Right cardiac atrium (tissue), 5 donors: ENCODE data around the gene HTR3B. TPM values are rescaled to one million over a fixed set of nuclear protein-coding genes. Genes with fewer than 3 reads are reported as not detected.

ENCODE experiments used
- ATAC-seq, 2 donors: fragments of 200-7000 bp; cut with Tn5 transposase; one replicate each; pipeline versions ENCODE4 v1.8.0 to v1.9.1; 2020; ENCODE audit warnings: moderate library complexity in 2 of 2, mild to moderate bottlenecking in 1 of 2
- DNase-seq, 3 donors: peaks; one replicate each; pipeline ENCODE4 v3.0.0-alpha.2; 2020
- H3K27ac ChIP-seq: one replicate; pipeline ENCODE4 v1.5.1; 2013; ENCODE audit warnings: mild to moderate bottlenecking, low read length, control low read depth, moderate library complexity
- H3K27me3 ChIP-seq: one replicate; pipeline ENCODE4 v1.6.1; 2013; ENCODE audit not compliant: control insufficient read depth, insufficient read depth
- H3K4me1 ChIP-seq: one replicate; pipeline ENCODE4 v1.6.1; 2013; ENCODE audit warnings: low read length; ENCODE audit not compliant: control insufficient read depth, insufficient read depth
- H3K4me3 ChIP-seq: one replicate; pipeline ENCODE4 v1.5.1; 2013; ENCODE audit warnings: low read length, control low read depth
- H3K9me3 ChIP-seq: one replicate; pipeline ENCODE4 v1.6.1; 2013; ENCODE audit warnings: low read length; ENCODE audit not compliant: control insufficient read depth
- WGBS: extraction: QIAGEN DNeasy Blood & Tissue Kit; methylation state at CpG from one replicate; pipeline ENCODE4 v1.1.7; 2013; 5-methylcytosine and 5-hydroxymethylcytosine counted together
- intact Hi-C, 4 donors: fragments of 100-400 bp; cut with DNase I; formaldehyde crosslinking; loops; one replicate each; pipeline versions ENCODE4 v1.11.0 to v1.14.0; 2022 to 2023
- polyA plus RNA-seq: library from polyadenylated mRNA; stranded (reverse); fragments of 200-250 nt; gene quantifications from one replicate; pipeline ENCODE4 v1.2.3, GENCODE V29; 2013
- total RNA-seq, 4 donors: library from RNA; stranded (reverse); fragmentation: NEBNext Ultra II Directional; extraction: Animal tissue kit (Norgen Biotek cat#: 25700); gene quantifications; one replicate each; pipeline ENCODE4 v1.2.1, GENCODE V29; 2021
- donor health status: healthy with polysubstance abuse.
- donor health status: DM: no; HTN: yes; CAD: no.
- donor health status: DM: no; HTN: no; CAD: no.
- donor health status: DM: no; HTN: yes; CAD: no; lungs with severe emphysema.
- donor health status: DM: yes; HTN: yes; CAD: no.

The HTR3B gene
- total and polyA plus RNA-seq, 5 donors = not detected

DNA sequence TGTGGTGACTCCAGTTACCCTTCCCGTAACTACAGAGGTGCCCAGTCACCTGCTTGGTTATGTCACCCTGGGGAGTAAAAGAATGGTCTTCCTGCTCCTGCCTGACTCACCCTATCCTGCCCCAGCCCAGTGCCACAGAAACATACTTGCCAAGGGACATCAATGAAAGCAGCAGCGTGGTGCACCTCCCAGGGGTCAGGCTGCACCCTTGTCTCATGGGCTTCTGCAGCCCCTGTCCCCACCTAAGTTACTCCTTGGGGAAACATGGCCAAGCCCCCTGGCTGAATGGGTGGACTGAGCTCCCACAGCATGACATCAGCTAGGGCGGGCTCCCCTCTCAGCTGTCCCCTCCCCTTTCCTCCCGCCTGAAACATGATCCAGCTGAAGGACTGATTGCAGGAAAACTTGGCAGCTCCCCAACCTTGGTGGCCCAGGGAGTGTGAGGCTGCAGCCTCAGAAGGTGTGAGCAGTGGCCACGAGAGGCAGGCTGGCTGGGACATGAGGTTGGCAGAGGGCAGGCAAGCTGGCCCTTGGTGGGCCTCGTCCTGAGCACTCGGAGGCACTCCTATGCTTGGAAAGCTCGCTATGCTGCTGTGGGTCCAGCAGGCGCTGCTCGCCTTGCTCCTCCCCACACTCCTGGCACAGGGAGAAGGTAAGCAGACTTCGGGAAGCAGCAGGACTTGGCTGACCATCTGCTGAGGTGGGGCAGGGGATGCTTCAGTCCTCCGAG lies 70.3 kb downstream of the HTR3B start, which contains the start of gene HTR3A:
Gene HTR3A, plus strand, starts transcription at position 368 of the 730 bp plus-strand sequence. Its CDS starts 218 bp downstream, at position 586.
- 16% methylated on average over 12 of the region's 12 CpGs for WGBS
- Histone ChIP-seq H3K27me3 (no peaks in the 10 kb centered on the region), H3K27ac (no peak within 1 kb of the TSS), H3K4me3 (no peak within 1 kb of the TSS), H3K9me3 (no peaks in the 10 kb centered on the region), H3K4me1 (peaks cover 7% of the 10 kb centered on the region)
- intact Hi-C loops = no loop called here
- peak; percentile 91 to 94 for ATAC-seq
- peak; percentile 81 to 88 (median 88) for DNase-seq

DNA sequence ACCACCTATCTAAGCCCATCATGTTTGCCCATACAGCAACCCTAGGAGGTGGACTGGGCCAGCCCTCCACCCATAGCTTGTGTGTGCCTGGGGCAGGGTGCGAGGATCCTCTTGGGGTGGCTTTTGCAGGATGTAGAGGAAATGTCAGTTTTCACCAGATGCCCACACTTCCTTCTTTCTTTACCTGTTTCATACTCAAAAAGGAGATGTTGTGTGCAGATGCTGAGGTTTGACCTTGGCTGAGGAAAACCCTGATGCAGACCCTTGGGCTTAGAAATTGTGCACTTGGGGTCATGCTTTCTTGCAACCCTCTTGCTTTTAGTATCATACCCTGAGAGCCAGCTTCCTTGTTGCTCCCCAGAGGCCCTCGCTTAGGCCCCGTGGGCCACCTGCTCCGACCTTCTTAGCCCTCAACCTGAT lies 72.5 kb downstream of the HTR3B start:
- WGBS = 73% methylated on average over 4 of the region's 4 CpGs
- Histone ChIP-seq H3K4me3 (no peak overlapping the region), H3K9me3 (no peaks in the 10 kb centered on the region), H3K27ac (no peak overlapping the region), H3K4me1 (peaks cover 7% of the 10 kb centered on the region), H3K27me3 (no peaks in the 10 kb centered on the region)
- DNase-seq (no peak), ATAC-seq (no peak)
- intact Hi-C loops = no loop called here

DNA sequence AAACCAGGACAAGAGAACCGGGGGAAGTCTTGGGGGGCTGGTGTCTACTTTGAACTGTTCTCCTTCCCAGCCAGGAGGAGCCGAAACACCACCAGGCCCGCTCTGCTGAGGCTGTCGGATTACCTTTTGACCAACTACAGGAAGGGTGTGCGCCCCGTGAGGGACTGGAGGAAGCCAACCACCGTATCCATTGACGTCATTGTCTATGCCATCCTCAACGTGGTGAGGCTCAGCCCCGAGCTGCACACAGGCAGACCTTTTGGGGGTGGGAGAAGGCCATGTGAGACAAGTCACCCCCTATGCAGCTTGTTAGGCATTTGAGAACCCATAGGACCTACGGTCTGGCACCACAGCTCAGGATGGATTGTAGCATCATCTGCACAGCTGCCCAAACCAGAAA lies 73.1 kb downstream of the HTR3B start:
- DNase-seq (no peak), ATAC-seq (no peak)
- Histone ChIP-seq H3K4me3 (no peak overlapping the region), H3K27ac (no peak overlapping the region), H3K9me3 (no peaks in the 10 kb centered on the region), H3K4me1 (peaks cover 7% of the 10 kb centered on the region), H3K27me3 (no peaks in the 10 kb centered on the region)
- intact Hi-C loops = no loop called here
- WGBS = 87% methylated on average over 11 of the region's 11 CpGs

DNA sequence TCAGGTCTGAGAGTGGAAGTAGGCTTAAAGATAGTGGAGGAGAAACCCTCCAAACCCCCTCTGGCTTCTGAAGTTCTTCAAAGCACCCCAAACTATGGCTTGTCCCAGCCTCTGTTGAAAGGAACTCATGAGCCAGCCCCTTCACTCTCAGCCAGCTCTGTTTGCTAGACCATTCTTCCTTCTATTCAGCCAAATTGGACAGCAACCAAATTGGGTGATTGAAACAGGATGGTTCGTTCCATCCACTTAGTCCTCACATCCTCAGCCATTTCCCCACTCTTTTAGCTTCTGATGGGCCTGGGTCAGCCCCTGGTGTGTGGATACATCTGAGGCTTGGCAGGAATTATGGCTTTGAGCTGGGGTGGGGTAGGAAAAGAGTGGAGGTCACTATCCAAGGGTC lies 74.8 kb downstream of the HTR3B start:
- Histone ChIP-seq H3K9me3 (no peaks in the 10 kb centered on the region), H3K4me1 (peaks cover 7% of the 10 kb centered on the region), H3K27me3 (no peaks in the 10 kb centered on the region), H3K27ac (no peak overlapping the region), H3K4me3 (no peak overlapping the region)
- intact Hi-C loops = no loop called here
- ATAC-seq = no peak
- 14% methylated on average over 1 of the region's 1 CpG for WGBS
- DNase-seq = no peak

DNA sequence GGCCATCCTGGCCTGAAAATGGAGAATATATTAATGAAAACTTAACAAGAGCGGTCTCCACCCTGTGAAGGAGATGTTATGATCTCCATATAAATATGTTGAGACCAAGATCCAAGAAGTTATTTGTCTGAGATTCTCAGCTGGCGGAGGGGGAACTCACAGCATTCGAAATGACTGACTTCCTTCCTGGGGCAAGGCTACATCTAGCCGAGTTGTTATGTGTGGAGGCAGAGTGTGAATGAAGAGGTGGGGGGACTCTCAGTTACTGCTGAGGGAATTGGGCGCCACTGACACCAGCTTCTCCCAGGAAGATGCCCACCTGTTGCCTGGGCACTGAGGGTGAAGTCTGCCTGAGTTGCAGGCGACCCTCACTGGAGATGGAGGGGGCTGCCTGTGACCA lies 76.2 kb downstream of the HTR3B start:
- Histone ChIP-seq H3K9me3 (no peaks in the 10 kb centered on the region), H3K27me3 (no peaks in the 10 kb centered on the region), H3K4me3 (no peak overlapping the region), H3K27ac (no peak overlapping the region), H3K4me1 (no peaks in the 10 kb centered on the region)
- DNase-seq (no peak), ATAC-seq (no peak)
- WGBS = 65% methylated on average over 6 of the region's 6 CpGs
- intact Hi-C loops = loop anchor here in 1 of 4 donors (10.0 kb wide), 1 partner anchor 76 kb away; the partner anchor contains the start of gene HTR3B

DNA sequence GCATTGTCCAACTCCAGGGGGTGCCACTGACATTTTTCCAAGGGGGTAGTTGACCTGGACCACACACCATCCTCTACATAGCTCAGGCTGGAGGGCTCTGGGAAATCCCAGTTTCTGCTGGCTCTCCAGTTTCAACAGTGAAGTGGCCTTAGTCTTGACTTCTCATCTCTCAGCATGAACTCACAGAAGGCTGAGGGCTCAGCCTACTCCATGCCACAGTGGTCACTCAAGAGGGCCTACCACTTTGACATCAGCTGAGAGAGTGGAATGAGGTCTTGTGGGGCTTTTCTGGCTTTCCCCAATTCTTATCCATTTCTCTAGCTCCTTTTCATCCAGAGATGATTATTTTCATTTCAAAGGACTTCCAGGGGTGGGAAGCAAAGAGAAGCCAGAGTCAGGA lies 77.7 kb downstream of the HTR3B start:
- intact Hi-C loops = loop anchor here in 1 of 4 donors (10.0 kb wide), 1 partner anchor 78 kb away; the partner anchor contains the start of gene HTR3B

DNA sequence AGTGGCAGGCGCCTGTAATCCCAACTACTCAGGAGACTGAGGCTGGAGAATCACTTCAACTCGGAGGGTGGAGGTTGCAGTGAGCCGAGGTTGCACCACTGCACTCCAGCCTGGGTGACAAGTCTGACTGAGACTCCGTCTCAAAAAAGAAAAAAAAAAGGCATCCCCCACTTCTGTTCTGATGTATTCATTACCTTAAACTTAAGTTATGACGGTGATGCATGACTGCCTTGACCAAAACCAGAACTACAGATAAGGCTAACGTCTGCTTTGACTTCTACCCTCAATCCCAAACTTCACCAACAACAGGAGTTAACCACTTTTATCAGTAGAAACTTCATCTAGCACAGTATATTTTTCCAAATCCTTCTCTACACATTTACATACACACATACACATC lies 80.2 kb downstream of the HTR3B start:
- Histone ChIP-seq H3K9me3 (no peaks in the 10 kb centered on the region), H3K27ac (no peak overlapping the region), H3K27me3 (no peaks in the 10 kb centered on the region), H3K4me1 (no peaks in the 10 kb centered on the region), H3K4me3 (no peak overlapping the region)
- DNase-seq (no peak), ATAC-seq (no peak)
- WGBS = 67% methylated on average over 6 of the region's 6 CpGs
- intact Hi-C loops = loop anchor here in 1 of 4 donors (10.0 kb wide), 1 partner anchor 80 kb away; the partner anchor contains the start of gene HTR3B

More for the DNA sequence above, 77.7 kb downstream of the HTR3B start:
- Histone ChIP-seq H3K4me3 (no peak overlapping the region), H3K27ac (no peak overlapping the region), H3K4me1 (no peaks in the 10 kb centered on the region), H3K9me3 (no peaks in the 10 kb centered on the region), H3K27me3 (no peaks in the 10 kb centered on the region)
- no peak for DNase-seq
- no peak for ATAC-seq

DNA sequence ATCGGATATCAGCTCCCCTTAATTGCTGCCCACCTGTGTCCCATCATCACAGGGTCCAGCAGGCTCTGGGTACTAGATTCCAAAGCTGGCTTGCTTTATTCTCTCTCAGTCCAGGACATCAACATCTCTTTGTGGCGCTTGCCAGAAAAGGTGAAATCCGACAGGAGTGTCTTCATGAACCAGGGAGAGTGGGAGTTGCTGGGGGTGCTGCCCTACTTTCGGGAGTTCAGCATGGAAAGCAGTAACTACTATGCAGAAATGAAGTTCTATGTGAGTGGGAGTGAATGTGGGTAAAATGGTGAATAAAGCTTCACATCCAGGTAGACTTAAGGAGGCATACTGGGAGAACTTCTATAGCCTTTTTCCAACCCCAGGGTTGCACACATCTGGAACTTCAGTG lies 81.3 kb downstream of the HTR3B start:
- Histone ChIP-seq H3K4me1 (no peaks in the 10 kb centered on the region), H3K9me3 (no peaks in the 10 kb centered on the region), H3K4me3 (no peak overlapping the region), H3K27me3 (no peaks in the 10 kb centered on the region), H3K27ac (no peak overlapping the region)
- 78% methylated on average over 4 of the region's 4 CpGs for WGBS
- DNase-seq = no peak
- intact Hi-C loops = loop anchor here in 1 of 4 donors (10.0 kb wide), 1 partner anchor 81 kb away; the partner anchor contains the start of gene HTR3B
- ATAC-seq = no peak

DNA sequence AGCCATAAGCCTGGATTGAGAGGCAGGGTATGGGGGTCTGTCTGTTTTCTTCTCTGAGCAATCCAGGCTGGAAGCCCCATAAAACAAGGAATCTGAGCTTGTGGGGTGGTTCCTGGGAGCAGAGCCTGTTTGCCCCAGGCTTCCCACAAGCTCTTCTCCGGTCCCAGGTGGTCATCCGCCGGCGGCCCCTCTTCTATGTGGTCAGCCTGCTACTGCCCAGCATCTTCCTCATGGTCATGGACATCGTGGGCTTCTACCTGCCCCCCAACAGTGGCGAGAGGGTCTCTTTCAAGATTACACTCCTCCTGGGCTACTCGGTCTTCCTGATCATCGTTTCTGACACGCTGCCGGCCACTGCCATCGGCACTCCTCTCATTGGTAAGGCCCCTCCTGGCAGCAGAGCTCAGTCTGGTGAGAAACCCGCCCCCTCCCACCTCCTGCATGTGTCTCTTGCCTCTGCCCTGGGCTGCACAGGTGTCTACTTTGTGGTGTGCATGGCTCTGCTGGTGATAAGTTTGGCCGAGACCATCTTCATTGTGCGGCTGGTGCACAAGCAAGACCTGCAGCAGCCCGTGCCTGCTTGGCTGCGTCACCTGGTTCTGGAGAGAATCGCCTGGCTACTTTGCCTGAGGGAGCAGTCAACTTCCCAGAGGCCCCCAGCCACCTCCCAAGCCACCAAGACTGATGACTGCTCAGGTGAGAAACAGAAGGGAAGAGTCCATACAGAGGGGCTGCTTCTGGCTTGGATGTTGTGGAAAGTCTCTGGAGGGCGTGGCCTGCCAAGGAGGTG lies 82.0 kb downstream of the HTR3B start:
- Histone ChIP-seq H3K27me3 (no peaks in the 10 kb centered on the region), H3K27ac (no peak overlapping the region), H3K4me3 (no peak overlapping the region), H3K4me1 (no peaks in the 10 kb centered on the region), H3K9me3 (no peaks in the 10 kb centered on the region)
- intact Hi-C loops = loop anchor here in 1 of 4 donors (10.0 kb wide), 1 partner anchor 82 kb away; the partner anchor contains the start of gene HTR3B
- DNase-seq (peak in 1 of 3 donors; percentile 28), ATAC-seq (no peak)
- 81% methylated on average over 18 of the region's 18 CpGs for WGBS

DNA sequence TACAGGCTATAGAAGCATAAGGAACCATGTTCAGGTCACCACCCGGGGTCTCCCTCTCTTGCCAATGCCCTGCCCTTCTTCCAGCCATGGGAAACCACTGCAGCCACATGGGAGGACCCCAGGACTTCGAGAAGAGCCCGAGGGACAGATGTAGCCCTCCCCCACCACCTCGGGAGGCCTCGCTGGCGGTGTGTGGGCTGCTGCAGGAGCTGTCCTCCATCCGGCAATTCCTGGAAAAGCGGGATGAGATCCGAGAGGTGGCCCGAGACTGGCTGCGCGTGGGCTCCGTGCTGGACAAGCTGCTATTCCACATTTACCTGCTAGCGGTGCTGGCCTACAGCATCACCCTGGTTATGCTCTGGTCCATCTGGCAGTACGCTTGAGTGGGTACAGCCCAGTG lies 84.8 kb downstream of the HTR3B start:
- no peak overlapping the region for H3K4me3 ChIP-seq
- intact Hi-C loops = loop anchor here in 1 of 4 donors (10.0 kb wide), 1 partner anchor 85 kb away; the partner anchor contains the start of gene HTR3B
- no peaks in the 10 kb centered on the region for H3K27me3 ChIP-seq
- H3K27ac ChIP-seq = no peak overlapping the region
- no peaks in the 10 kb centered on the region for H3K4me1 ChIP-seq
- 69% methylated on average over 15 of the region's 15 CpGs for WGBS
- ATAC-seq (no peak), DNase-seq (no peak)
- no peaks in the 10 kb centered on the region for H3K9me3 ChIP-seq

DNA sequence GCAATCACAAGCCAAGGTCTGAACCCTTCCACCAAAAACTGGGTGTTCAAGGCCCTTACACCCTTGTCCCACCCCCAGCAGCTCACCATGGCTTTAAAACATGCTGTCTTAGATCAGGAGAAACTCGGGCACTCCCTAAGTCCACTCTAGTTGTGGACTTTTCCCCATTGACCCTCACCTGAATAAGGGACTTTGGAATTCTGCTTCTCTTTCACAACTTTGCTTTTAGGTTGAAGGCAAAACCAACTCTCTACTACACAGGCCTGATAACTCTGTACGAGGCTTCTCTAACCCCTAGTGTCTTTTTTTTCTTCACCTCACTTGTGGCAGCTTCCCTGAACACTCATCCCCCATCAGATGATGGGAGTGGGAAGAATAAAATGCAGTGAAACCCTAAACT lies 85.3 kb downstream of the HTR3B start:
- WGBS = 64% methylated on average over 2 of the region's 2 CpGs
- no peaks in the 10 kb centered on the region for H3K27me3 ChIP-seq
- no peak for ATAC-seq
- H3K4me1 ChIP-seq = no peaks in the 10 kb centered on the region
- H3K4me3 ChIP-seq = no peak overlapping the region
- H3K27ac ChIP-seq = no peak overlapping the region
- intact Hi-C loops = loop anchor here in 3 of 4 donors (10.0 kb wide), 3 partner anchors 85 to 275 kb away; partner anchors contain the start of gene HTR3B (in 1 of the 3)
- no peak for DNase-seq
- H3K9me3 ChIP-seq = no peaks in the 10 kb centered on the region
